Measurements from ENCODE around the gene LYPLA2. TPM values are rescaled to one million over a fixed set of nuclear protein-coding genes. Genes with fewer than 3 reads are reported as not detected.

The LYPLA2 gene
- polyA plus RNA-seq, 1 of the 3 experiments (the other 2 are of a cell fraction), result 109 TPM

GRCh38 chr1:23790696-23791515, at the start of gene LYPLA2 (continued):
- TF ChIP-seq ZBTB33 (IDR thresholded peaks at IDR 0.05; ENCODE audit: borderline replicate concordance, low read depth), result peak; percentile 66; the same call in 1 of the 2 replicates
- TF ChIP-seq RAD21 (IDR thresholded peaks at IDR 0.05; ENCODE audit: low read length), result no peak
- TF ChIP-seq GATA2 (CRISPR knock-in tag; IDR thresholded peaks at IDR 0.05), result no peak
- no peak for TF ChIP-seq FOXJ3 (CRISPR knock-in tag; IDR thresholded peaks at IDR 0.05)
- TF ChIP-seq REST (IDR thresholded peaks at IDR 0.05; ENCODE audit: low read depth, low read length), result peak; percentile 42; the same call in 1 of the 2 replicates
- TF ChIP-seq IRF3 (IDR thresholded peaks at IDR 0.05; ENCODE audit: low read depth, low read length), result no peak
- TF ChIP-seq TAF1 (IDR thresholded peaks at IDR 0.05; ENCODE audit: borderline replicate concordance, low read depth, low read length), result peak; percentile 80

GRCh38 chr1:23741609-23742008, 49.3 kb upstream of the LYPLA2 start:
- H3F3A ChIP-seq (replicated peaks; ENCODE audit: insufficient read depth), result peaks cover 26% of the 10 kb centered on the region
- no peak overlapping the region for H3K4me3 ChIP-seq (ENCODE audit: low read depth in 2 of 2, low read length in 1 of 2)
- no peaks in the 10 kb centered on the region for H3K9me3 ChIP-seq
- peaks cover 4 to 14% of the 10 kb centered on the region in 2 experiments; a peak in 2 of 4 replicates for H3K4me1 ChIP-seq (ENCODE audit: control insufficient read depth in 1 of 2, insufficient read depth in 2 of 2, low read depth in 1 of 2, low read length in 1 of 2)
- no peak for DNase-seq
- CTCF ChIA-PET, result no interaction called here
- no peaks in the 10 kb centered on the region for H3K9me2 ChIP-seq
- H2AFZ ChIP-seq (ENCODE audit: low read depth), result no peak overlapping the region
- no peak overlapping the region for H3K4me2 ChIP-seq
- POLR2A ChIA-PET, result no interaction called here
- peaks cover 33% of the 10 kb centered on the region for H3K79me2 ChIP-seq (ENCODE audit: insufficient read depth)
- no peaks in the 10 kb centered on the region for H3K27me3 ChIP-seq (ENCODE audit: insufficient read depth)
- no peak overlapping the region for H3K9ac ChIP-seq
- no peak for TF ChIP-seq TAF1 (IDR thresholded peaks at IDR 0.05; ENCODE audit: borderline replicate concordance, low read depth, low read length)
- TF ChIP-seq IRF3 (IDR thresholded peaks at IDR 0.05; ENCODE audit: low read depth, low read length), result no peak
- TF ChIP-seq MXI1 (IDR thresholded peaks at IDR 0.05; ENCODE audit: low read depth, low read length), result no peak
- TF ChIP-seq FOXJ3 (CRISPR knock-in tag; IDR thresholded peaks at IDR 0.05), result no peak
- no peak for TF ChIP-seq ELF1 (IDR thresholded peaks at IDR 0.05)
- no peak for TF ChIP-seq FOXM1 (IDR thresholded peaks at IDR 0.05; ENCODE audit: low read depth)
- no peak for TF ChIP-seq MAX (IDR thresholded peaks at IDR 0.05; ENCODE audit: low read depth)
- no peak for TF ChIP-seq POLR2AphosphoS5 (IDR thresholded peaks at IDR 0.05; ENCODE audit: low read depth, low read length)
- 87% methylated on average over 5 of the region's 5 CpGs for WGBS (ENCODE audit: low lambda C conversion rate)
- H3K27ac ChIP-seq (ENCODE audit: low read depth in 2 of 2, low read length in 1 of 2), result no peak overlapping the region
- peaks cover 27% of the 10 kb centered on the region for H4K20me1 ChIP-seq (ENCODE audit: insufficient read depth)
- H3K36me3 ChIP-seq (replicated peaks in 1 of 2; ENCODE audit: control insufficient read depth in 1 of 2, insufficient read depth in 2 of 2, low read length in 1 of 2), result peaks cover 1 to 2% of the 10 kb centered on the region in 2 experiments

Data from SK-N-SH (cell line).